GM19351 (cell line): ENCODE data around the gene IFIT3.
"Not testable (repeated sequence)": the region's sequence is repeated elsewhere in the genome, so short reads cannot be mapped to it uniquely, and the experiment has no call there.

ENCODE experiments used
- ATAC-seq: cut with Tn5 transposase; IDR thresholded peaks from one replicate; pipeline ENCODE4 v1.9.1; 2021; ENCODE audit warnings: mild to moderate bottlenecking, moderate library complexity; ENCODE audit not compliant: unreplicated experiment

The IFIT3 gene, protein sequence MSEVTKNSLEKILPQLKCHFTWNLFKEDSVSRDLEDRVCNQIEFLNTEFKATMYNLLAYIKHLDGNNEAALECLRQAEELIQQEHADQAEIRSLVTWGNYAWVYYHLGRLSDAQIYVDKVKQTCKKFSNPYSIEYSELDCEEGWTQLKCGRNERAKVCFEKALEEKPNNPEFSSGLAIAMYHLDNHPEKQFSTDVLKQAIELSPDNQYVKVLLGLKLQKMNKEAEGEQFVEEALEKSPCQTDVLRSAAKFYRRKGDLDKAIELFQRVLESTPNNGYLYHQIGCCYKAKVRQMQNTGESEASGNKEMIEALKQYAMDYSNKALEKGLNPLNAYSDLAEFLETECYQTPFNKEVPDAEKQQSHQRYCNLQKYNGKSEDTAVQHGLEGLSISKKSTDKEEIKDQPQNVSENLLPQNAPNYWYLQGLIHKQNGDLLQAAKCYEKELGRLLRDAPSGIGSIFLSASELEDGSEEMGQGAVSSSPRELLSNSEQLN

DNA sequence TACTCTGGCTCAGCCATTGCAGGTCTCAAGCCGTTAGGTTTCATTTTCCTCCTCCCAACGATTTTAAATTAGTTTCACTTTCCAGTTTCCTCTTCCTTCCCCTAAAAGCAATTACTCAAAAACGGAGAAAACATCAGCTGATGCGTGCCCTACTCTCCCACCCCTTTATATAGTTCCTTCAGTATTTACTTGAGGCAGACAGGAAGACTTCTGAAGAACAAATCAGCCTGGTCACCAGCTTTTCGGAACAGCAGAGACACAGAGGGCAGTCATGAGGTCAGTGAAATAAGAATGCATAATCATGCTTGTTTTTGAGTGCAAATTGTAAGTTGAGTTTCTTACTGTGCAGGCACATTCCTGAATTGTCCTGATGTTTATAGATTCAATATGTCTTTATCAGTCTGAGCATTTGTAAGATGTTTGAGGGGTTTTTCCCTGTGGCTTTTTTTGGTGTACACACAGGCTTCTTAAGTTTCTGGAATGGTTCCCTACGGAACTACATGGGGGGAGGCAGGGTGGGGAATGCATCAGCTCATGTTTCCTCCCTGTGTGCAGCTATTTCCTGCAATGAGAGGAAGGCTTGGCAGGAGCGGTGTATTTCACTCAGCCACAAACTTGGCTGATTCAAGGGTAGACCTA, at the start of gene IFIT3:
Gene IFIT3, plus strand, starts transcription at position 195 of the 639 bp plus-strand sequence. Its CDS starts 77 bp downstream, at position 272.
- ATAC-seq: no peak

DNA sequence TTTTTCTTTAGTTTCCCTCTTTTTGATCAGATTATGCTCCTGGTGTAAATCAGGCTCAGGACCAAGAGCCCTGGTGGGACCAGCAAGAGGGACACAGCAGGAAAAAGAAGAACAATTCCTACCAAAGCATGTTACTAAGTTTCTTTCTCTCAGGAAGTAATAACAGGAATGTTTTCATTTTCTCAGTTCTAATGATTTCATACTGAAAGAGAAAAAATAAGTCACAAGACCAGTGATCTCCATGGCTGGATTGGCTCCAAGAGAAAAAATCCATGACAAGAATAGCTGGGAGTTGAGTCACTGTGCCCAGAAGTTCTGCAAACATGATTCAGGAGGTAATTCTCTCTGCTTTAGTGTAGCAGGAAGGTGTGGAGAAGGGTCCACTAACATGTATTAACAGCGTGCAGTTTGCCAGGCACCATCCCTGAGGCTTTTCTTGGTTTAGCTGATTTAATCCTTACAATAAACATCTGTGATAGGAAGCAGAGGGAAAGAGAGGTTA, 49.7 kb upstream of the IFIT3 start:
- no peak for ATAC-seq

DNA sequence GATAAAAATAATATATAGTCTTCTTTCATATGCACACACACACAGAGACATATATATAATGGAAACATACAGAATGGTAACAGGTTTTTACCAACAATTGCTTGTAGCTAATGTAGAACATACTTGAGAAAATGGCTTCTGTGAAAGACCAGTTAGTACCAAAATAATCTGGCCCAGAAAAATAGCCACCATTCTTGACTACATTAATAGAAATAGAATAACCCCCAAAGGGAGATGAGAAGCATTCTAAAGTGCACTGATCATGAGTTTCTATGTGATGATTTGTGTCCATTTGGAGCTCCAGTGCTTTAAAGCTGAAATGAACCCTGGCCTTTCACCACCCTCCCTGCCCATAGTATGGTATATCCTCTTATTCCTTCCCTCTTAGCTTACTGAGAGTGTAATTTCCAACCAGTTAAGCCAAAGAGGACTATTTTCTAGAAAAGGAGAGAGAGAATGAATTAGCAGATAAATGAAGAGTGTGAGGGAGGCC, 48.9 kb upstream of the IFIT3 start:
- no peak for ATAC-seq

DNA sequence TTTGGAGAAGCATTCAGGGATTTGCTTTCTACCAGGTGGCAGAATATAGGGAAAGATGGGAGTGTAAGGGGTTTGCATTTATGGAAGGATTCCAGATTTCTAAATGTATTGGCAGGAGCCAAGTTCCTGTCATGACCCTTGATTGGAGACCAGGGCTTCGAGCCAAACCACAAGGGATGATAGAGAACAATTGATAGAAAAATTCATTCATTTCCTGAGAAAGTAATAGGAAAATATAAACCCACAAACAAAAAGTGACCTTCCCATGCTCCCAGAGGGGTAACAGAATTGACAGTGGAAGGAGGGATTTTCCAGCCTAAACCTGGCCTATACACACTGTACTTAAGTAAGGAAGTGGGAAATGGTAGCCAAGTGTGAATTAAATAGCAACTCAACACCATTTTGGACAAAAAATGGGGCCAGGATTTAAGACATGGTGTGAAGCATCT, 48.4 kb upstream of the IFIT3 start:
- ATAC-seq: no peak

DNA sequence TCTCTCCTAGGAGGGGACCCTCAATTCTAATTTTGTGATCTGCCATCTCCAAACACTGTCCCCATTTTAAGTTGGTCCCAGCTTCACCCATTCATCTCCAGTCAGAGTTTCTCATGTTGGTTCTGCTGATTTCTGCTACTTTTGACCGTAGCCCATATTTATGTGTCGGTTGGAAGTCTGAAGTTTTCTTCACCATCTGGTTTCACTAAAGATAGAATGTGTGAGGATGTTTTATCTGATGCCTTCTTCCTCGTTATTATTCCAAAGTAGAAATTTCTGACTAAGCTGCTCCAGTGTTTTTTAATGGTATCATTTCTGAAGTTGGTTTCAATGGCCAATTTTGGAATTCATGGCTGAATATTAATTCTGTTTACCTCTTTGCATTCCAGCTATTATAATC, 47.3 kb upstream of the IFIT3 start:
- ATAC-seq: no peak

DNA sequence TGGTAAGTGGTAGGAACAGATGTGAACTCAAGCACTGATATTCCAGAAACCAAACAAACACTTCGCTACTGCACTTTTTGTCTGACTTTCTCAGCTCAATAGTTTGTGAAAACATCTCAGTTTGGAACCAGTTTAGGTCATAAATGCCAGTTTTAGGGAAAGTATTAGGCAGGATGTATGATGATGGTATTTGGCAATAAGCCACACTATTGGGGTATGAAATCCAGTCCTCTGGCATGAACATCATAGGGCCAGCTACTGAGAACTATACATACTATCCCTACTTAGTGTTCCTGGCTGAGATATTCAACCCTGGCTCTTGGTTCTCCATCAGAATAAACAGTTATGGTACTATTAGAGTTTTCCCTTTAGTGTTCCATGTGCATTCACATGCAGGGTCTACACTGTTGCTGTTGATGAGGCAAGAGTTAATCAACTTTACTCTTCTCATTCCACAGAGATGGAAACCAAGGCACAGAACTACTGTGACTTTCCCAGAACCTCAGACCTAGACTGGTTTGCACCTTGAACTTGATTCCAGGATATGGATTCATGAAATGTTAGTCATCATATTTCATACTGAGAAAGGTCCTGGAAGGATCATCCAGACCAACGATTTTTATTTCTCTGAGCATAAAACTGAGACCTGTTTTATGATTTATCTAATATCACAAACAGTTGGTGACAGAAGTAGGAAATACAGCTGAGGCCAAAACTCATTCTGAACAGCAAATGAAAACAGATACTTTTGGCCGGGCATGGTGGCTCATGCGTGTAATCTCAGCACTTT, 46.0 kb upstream of the IFIT3 start:
- no peak for ATAC-seq

DNA sequence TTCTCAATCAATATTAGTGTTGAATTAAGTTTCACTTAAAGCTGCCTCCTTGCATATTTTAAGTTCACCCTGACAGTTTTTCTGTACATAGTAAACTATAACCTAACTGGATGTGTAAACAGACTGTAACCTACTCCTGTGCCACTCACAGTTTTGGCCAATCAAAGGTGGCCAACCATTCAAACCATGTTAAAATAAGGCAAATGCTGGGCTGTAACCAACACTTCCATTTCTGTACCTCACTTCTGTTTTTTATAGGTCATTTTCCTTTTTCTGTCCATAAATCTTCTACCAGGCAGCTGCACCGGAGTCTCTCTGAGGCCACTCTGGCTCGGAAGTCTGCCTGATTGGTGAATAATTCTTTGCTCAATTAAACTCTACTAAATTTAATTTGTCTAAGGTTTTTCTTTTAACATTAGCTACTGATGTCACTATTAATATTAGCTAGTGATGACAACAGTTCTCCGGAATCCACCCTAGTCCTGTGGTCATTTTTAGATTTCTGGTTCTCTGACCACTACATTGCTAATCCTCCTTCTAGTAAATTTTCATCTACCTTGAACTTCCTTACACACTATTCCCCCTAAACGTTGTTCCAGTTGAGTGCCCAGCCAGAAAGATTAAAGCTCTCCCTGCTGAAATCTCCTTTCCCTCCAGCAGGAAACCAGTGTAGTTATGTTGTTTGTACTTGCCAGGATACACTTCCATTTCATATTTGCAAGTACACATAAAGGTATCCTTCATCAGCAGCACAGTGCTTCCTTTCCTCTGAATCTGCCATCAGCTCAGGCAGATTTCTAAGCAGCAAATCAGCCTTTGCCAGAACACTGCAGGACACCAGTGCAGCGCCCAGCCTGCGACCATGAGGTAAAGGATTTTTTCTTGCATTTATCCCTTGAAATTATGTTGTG, 44.5 kb upstream of the IFIT3 start:
- ATAC-seq: no peak

DNA sequence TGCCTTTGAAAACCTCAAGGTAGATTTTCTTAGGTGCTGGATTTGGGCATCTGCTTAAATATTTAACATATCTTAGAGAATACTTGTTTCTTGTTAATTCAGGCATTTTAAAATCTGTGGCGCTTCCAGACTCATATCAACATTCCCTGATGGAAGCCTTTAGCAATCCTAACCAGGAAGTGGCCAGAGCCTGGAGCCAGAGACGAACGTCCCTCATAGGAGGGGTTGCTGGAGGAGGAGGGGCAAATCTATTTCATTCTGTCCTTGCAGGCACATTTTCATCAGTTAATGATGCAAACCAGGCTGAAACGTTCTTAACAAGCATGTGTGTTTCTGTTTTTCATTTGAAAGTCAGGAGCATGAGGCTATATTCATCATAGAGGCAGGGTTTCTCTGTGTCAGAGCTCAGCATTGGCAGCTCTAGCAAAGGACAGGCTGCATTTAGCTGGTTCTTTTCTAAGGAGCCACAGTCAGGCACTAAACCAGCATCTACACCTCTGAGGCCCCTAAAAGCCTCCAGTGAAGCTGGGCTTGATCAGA, 43.8 kb upstream of the IFIT3 start:
- ATAC-seq: no peak

DNA sequence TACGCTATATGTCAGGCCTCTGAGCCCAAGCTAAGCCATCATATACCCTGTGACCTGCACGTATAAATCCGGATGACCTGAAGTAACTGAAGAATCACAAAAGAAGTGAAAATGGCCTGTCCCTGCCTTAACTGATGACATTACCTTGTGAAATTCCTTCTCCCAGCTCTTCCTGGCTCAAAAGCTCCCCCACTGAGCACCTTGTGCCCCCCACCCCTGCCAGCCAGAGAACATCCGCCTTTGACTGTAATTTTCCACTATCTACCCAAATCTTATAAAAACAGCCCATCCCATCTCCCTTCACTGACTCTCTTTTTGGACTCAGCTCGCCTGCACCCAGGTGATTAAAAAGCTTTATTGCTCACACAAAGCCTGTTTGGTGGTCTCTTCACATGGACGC, 43.1 kb upstream of the IFIT3 start:
- ATAC-seq: not testable (repeated sequence)

DNA sequence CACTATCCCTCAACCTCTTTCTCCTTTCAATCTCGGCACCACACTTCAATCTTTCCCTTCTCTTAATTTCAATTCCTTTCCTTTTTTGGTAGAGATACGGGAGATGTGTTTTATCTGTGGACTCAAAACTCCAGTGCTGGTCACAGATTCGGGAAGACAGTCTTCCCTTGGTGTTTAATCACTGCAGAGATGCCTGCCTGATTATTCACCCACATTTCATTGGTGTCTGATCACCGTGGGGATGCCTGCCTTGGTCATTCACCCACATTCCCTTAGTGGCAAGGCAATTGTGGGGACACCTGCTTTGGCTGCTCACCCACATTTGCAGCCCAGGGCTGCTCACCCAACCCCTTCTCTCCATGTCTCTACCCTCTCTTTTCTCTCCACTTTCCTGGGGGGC, 42.5 kb upstream of the IFIT3 start:
- not testable (repeated sequence) for ATAC-seq

DNA sequence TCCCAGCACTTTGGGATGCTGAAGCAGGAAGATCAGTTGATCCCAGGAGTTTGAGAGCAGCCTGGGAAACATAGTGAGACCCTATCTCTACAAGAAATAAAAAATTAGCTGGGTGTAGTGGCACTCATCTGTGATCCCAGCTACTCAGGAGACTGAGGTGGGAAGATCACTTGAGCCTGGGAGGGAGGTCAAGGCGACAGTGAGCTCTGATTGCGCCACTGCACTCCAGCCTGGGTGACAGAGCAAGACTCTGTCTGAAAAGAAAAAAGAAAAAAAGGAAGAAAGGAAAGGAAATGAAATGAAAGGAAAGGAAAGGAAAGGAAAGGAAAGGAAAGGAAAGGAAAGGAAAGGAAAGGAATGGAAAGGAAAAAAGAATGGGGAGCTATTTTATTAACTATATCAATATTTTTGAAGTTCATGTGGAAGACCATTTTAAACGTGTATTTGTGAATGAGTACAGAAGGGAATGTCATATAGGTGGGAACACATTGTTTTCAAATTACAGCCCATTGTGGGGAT, 33.0 kb upstream of the IFIT3 start:
- no peak for ATAC-seq

DNA sequence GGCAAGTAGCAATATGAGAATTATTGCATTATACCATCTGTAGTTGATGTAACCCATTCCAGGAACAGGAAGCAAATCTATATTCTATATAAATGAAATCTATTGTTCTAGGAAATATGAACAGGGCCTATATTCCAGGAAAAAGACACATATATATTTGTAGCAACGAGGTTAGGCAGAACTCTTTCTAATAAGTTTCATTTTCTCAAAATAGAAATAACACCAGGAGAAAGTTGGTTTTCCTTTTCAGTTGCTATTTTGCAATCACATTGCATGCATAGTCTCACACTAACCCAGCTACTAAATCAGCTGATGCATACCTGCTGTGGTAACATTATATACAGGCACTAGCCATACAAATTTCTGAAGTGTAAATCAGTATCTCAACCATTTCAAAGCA, 32.2 kb upstream of the IFIT3 start:
- ATAC-seq: peak; percentile 50

DNA sequence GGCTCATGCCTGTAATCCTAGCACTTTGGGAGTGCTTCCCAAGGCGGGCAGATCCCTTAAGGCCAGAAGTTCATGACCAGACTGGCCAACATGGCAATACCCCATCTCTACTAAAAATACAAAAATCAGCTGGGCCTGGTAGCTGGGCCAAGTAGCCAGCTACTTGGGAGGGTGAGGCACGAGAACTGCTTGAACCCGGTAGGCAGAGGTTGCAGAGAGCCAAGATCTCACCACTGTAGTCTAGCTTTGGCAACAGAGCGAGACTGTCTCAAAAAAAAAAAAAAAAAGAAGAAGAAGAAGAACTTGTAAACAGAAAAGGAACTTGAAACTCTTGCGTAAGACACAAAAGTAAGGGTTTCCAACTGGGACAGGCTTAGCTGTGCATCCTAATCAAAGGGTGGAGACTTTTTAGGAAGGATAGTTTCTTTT, 31.6 kb upstream of the IFIT3 start:
- no peak for ATAC-seq

DNA sequence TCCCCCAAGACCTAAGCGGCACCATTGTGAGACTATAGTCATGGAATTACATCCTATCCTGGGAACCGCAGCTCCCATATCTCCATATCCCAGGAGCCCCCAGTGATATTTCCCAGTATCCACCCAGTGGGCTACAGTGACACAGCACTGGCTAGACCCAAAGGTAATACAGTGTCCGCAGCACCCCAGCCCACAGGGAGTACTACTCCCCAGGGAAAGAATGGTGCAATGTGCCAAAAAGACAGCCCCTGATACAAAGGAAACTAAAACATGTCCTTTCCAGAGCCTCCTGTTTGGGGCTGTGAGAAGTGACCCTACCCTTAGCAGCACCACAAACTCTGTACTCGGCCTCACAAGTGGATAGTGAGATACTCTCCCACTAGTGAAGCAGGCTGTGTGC, 30.4 kb upstream of the IFIT3 start:
- ATAC-seq: no peak

DNA sequence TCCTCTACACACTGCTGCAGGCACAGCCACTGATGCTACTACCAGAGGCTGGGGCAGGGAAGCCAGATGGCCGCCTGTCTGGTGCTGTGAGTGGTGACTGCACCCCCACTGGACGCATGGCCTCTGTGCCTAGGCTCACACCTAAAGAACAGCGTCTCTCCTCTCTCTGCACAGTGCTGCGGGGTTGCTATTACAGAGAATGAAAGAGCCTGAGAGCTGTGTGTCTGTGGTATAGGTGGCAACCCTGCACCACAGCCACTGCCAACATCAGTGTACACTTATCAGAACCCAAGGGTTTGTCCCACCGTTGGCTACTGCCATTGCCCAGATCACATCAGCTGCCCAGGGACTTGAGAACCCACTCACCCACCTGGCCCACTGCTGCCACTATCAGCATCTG, 30.0 kb upstream of the IFIT3 start:
- ATAC-seq: no peak

DNA sequence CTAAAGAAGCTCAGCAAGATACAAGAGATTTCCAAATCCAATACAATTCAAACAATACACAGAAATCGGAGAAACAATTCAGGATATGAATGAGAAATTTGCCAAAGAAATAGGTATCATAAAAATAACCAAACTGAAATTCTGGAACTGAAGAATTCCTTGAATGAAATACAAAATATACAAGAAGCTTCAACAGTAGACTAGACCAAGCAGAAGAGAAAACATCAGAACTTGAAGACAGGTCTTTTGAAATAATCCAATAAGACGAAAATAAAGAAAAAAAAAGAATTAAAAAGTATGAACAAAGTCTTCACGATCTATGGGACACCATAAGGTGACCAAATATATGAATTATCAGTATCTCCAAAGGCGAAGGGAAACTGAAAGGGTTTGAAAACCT, 28.8 kb upstream of the IFIT3 start:
- ATAC-seq: no peak

DNA sequence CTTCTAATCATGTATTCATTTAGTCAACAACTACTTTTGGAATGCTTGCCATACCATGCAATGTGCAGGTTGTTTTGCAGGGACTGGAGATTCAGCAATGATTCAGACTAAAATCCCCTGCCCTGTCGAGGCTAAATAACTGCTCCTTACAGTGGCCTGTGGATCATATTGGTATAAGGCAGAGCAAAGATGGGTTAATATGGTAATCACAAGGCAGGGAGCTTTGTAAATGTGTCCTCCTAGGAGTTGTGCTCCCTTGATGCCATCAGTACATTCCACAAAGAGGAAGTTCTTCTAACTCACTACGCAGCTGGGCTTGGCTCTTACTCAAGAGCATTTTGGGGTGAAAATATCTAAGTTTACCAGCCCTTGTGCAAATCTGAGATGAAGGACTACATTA, 26.6 kb upstream of the IFIT3 start:
- ATAC-seq: peak; percentile 37

DNA sequence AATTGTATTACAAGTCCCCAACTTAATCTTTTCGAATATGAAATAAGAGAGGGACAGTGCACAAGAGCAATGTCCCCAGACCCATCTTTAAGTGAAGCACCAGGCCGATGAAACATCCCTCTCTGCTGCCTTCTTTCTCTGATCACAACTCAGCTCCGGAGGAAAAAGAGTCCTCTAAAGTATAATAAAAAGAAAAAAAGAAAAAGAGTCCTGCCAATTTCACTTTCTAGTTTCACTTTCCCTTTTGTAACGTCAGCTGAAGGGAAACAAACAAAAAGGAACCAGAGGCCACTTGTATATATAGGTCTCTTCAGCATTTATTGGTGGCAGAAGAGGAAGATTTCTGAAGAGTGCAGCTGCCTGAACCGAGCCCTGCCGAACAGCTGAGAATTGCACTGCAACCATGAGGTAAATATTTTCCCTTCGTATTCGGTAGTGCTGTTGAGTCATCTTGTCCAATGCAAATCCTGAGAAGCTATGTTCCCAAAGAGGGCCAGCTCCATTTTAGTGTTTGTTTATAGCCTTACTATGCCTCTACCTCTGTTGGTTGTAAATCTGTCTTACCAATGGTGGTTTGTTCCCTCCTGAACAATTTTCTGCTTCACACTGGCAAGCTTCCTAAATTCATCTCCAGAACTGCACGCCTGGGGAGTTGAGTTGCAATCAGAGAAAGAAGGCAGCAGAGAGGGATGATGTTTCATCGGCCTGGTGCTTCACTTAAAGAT, 25.9 kb upstream of the IFIT3 start, which contains the start of gene IFIT2:
Gene IFIT2, plus strand, starts transcription at position 326 of the 725 bp plus-strand sequence. Its CDS starts 78 bp downstream, at position 404.
- peak; percentile 81 for ATAC-seq

DNA sequence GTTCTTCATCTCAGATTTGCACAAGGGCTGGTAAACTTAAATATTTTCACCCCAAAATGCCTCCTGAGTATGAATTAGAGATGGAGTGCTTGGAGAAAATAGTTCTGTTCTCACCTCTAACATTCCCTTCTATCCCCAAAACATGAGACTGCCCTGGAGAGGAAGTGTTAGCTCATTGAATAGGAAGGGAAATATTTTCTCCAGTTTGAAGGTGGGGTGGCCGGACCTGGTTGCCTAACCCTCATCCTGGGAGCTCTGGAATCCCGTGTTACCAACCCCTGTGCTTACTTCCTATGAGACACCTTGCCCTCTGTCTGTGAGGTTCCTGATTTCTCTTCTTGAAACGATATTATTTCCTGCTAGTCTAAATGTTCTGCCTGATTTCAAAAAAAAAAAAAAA, 25.2 kb upstream of the IFIT3 start:
- ATAC-seq: no peak
